ENCODE data around the gene TTLL8.

TTLL8 gene

DNA sequence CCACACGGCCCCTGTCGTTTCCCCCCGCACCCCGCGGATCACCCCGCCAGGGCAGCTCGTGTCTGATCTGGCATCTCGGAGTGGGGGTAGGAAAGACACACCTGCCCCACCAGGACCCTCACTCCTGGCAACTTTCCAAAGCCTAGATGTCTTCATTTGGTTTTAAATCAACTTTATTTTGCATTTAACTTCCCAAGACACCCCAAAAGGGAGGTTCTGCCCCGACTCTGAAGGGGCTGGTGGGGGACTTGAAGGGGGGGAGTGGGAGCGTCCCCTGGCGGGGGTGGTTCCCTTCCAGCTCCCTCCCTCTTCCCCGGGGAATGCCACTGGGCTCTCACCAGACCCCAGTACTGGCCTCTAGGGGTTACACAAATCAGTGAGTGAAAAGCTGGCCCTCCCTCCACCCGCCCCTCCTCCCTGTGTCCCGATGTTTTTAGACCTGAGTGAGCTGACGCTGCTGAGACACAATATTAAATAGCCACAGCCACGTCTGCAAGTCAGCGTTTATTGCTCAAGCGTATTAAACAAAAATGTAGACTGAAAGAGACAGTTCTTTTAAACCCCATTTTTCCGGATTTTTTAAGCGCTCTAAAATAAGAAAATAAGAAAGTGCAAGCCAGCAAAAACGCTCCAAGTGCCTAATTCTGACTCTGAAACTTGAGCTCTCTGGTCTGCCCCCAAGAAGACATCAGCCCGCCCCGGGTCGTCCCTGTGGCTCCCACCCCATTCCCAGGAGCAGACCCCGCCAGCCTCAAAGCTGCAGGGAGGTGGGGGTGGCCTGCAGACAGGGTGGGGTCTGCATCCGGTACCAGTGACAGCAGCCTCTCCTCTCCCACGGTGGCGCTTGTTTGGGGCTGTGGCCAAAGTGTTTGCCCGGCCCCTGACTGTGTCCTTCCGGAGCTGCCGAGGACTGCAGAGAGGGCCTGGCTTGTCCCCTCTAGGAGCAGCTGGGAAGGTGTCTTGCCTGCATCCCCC, 1.1 kb upstream of the TTLL8 start:
- H3K27me3 Mint-ChIP-seq: peaks cover 65% of the 10 kb centered on the region
- H3K27ac Mint-ChIP-seq: no peak overlapping the region
- peaks cover 0 to 2% of the 10 kb centered on the region in 2 donors for H3K9me3 Mint-ChIP-seq
- no peak overlapping the region for H3K4me3 Mint-ChIP-seq
- ATAC-seq (no peak), DNase-seq (no peak)
- H3K4me1 Mint-ChIP-seq: no peaks in the 10 kb centered on the region

DNA sequence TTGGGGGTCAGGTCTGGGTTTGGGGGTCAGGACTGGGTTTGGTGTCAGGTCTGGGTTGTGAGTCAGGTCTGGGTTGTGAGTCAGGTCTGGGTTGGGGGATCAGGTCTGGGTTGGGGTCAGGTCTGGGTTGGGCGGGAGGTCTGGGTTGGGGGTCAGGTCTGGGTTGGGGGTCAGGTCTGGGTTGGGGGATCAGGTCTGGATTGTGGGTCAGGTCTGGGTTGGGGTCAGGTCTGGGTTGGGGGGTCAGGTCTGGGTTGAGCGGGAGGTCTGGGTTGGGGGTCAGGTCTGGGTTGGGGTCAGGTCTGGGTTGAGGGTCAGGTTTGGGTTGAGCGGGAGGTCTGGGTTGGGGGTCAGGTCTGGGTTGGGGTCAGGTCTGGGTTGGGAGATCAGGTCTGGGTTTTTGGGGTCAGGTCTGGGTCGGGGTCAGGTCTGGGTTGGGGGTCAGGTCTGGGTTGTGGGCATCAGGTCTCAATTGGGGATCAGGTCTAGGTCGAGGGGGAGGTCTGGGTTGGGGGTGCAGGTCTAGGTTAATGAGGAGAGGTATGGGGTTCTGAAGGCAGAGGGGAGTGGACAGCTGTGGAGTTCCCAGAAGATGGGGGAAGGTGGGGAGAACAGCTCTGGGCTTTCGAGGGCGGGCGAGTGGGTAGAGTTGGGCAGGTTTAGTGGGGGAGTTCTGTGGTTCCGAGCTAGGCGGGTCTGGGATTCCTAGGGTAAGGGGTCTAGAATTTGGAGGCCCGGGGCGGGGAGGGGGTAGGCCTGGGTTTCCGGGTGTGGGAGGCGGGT, 629 bp downstream of the TTLL8 start:
- H3K27me3 Mint-ChIP-seq: peaks cover 73% of the 10 kb centered on the region
- peak; percentile 11 for ATAC-seq
- peak overlapping the region in 1 of 2 donors; percentile 5 for H3K4me3 Mint-ChIP-seq
- peaks cover 0 to 9% of the 10 kb centered on the region in 2 donors for H3K9me3 Mint-ChIP-seq
- no peak overlapping the region for H3K27ac Mint-ChIP-seq
- DNase-seq: no peak
- no peaks in the 10 kb centered on the region for H3K4me1 Mint-ChIP-seq

DNA sequence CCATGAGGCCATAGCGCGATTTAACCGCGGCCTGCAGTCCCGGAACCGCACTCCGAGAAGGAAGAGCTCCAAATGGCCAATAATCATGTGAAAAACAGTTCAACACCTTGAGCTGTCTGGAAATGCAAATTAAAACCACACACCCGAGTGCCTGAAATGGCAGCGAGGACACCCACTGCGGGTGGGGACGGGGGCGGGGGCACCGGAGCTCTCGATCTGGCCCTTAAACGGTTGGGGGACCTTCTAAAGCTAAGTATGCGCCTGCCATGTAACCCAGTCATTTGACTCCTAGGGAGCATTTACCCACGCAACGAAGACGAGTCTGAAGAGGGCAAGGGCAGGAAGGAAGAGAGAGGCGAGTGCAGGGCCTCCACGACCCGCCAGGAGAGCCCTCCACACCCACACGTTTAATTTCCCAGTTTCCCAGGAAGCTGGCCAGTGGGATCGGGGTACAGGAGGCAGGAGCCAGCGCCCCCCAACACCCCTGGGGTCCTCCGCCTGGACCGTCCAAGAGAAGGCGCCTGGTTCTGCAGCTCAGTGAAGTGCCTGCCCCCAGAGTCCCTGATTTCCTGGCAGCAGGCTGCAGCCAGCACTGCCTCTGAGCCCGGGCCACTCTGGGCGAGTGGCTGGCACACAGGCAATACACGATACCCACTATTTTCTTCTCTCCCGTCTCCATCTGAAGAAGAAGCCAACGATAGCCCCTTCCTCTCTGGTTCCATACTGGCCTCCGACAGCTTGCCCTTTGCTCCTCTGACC, 1.7 kb downstream of the TTLL8 start:
- no peak overlapping the region for H3K4me3 Mint-ChIP-seq
- ATAC-seq (no peak), DNase-seq (no peak)
- H3K27ac Mint-ChIP-seq: no peak overlapping the region
- H3K27me3 Mint-ChIP-seq: peaks cover 73% of the 10 kb centered on the region
- no peaks in the 10 kb centered on the region for H3K4me1 Mint-ChIP-seq
- H3K9me3 Mint-ChIP-seq: peaks cover 0 to 9% of the 10 kb centered on the region in 2 donors

DNA sequence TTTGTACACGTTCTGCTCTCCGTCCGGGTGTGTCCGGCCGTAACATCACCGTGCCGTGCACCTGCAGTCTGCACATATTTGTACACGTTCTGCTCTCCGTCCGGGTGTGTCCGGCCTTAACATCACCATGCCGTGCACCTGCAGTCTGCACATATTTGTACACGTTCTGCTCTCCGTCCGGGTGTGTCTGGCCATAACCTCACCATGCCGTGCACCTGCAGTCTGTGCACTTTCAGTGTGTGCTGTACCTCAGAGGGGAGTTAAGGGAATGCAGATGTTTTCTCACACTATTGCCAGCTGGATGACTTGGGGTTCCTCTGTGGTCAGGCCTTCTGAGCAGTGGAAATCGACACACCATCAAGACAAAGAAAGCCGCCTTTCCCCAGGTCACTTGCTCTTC, 4.2 kb downstream of the TTLL8 start:
- DNase-seq (no peak), ATAC-seq (no peak)
- H3K27ac Mint-ChIP-seq: no peak overlapping the region
- no peak overlapping the region for H3K4me3 Mint-ChIP-seq
- peaks cover 55% of the 10 kb centered on the region for H3K27me3 Mint-ChIP-seq
- peaks cover 0 to 9% of the 10 kb centered on the region in 2 donors for H3K9me3 Mint-ChIP-seq
- no peaks in the 10 kb centered on the region for H3K4me1 Mint-ChIP-seq

DNA sequence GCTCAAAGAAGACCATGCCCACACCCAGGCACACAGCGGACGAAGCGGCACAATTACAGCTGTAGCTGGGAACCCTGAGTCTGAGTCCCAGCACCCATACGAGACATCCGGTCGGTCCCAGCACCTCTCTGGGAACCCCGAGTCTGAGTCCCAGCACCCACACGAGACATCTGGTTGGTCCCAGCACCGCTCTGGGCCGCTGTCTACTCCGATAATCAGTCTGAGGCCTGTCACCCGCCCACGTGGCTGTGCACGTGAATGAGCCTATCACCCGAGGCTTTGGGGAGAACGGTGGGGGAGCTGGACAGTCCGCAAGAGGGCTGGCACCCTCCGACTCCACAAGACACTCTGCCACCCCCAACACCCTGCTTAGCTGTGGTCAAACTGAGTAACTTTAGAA, 6.2 kb downstream of the TTLL8 start:
- H3K4me1 Mint-ChIP-seq: no peaks in the 10 kb centered on the region
- H3K27me3 Mint-ChIP-seq: peaks cover 42% of the 10 kb centered on the region
- no peak overlapping the region for H3K4me3 Mint-ChIP-seq
- ATAC-seq (no peak), DNase-seq (no peak)
- H3K9me3 Mint-ChIP-seq: peaks cover 0 to 9% of the 10 kb centered on the region in 2 donors
- no peak overlapping the region for H3K27ac Mint-ChIP-seq

DNA sequence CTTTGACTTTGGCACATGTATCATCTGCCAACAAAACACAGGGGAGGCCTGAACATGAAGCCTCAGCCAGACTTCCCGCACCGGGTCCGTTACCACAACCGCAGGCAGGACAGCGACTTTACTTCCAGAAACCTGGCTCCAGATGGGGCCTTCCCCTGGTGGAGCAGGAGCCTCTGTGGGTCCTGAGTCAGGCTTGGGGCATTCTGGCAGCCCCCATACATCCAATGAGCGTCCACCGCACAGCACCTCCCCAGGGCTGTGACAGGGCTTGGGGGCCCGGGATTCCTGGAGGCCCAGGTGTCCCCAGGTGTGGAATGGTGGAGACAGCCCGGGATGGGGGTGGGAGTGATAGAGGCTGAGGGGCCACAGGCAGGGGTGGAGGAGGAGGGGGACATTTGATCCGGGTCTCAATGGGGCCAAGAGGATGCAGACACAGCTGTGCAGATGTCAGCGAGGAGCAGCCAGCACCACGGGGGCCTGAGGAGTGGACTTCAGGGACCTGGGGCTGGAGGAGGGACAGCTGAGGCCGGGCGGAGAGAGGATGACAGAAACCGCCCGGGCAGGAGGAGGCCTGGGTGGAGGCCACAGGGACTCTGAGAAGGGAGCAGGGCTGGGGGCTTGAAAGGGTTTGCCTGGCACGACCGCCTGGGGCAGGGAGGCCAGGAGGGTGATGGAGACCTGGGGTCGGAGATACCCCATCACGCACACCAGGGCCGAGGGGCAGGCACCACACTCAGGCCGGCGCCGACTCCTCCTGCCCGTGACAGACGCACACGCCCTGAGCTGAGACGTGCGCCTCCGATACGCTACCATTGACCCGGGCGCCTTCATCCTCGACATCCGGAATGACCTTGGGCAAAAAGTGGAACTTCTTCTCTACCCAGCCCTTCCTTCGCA, 8.6 kb downstream of the TTLL8 start:
- DNase-seq (no peak), ATAC-seq (no peak)
- H3K27ac Mint-ChIP-seq: no peak overlapping the region
- H3K4me1 Mint-ChIP-seq: peaks cover 9% of the 10 kb centered on the region
- peaks cover 0 to 9% of the 10 kb centered on the region in 2 donors for H3K9me3 Mint-ChIP-seq
- no peak overlapping the region for H3K4me3 Mint-ChIP-seq
- peaks cover 30% of the 10 kb centered on the region for H3K27me3 Mint-ChIP-seq

DNA sequence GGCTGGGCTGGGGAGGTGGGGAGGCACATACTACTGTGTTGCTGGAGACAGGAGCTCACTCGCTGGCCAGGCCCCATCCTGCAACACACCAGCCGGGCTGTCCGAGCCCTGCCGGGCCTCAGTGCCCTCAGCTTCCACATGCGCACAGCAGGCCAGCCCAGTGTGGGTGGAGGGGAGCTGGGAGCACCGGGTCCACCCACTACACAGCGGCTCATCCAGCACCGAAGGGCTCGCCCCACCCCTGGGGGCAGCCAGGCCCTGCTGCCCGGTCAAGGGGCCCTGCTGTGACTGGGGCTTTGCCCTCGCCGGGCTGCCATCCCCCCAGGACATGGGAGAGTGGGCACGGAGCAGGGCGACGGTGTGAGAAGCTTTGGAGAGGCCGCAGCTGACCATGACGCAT, 9.3 kb downstream of the TTLL8 start:
- peaks cover 0 to 4% of the 10 kb centered on the region in 2 donors for H3K9me3 Mint-ChIP-seq
- DNase-seq: no peak
- H3K27ac Mint-ChIP-seq: no peak overlapping the region
- ATAC-seq: no peak
- H3K4me1 Mint-ChIP-seq: peaks cover 15% of the 10 kb centered on the region
- no peak overlapping the region for H3K4me3 Mint-ChIP-seq
- H3K27me3 Mint-ChIP-seq: peaks cover 30% of the 10 kb centered on the region

DNA sequence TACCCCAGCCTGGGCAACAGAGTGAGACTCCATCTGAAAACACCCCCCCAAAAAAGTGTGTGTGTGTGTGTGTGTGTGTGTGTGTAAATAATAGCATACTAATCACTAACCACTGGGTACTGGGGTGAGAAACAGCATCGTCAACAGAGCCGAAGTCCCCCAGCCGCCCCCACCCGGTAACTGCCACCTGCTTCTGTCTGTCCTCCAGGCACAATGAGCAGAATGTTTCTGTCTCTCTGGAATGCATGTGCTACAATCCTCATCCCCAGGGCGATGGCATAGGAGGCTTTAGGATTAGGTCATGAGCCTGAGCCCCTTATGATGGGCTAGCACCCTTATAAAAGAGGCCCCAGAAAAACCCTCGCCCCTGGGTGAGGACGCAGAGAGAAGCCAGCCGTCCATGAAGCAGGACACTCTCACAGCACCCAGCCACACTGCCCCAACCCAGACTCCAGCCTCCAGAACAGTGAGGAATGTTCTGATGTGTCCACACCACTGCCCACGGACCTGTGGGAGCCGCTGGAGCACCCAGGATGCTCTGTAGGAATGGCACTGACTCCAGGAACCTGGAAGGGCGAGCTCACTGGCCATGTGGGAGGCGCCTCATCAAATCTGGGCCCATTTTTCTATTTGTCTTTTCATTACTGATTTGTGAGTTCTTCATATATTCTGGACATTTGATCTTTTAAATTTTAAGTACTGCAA, 9.9 kb downstream of the TTLL8 start:
- DNase-seq (no peak), ATAC-seq (no peak)
- Mint-ChIP-seq H3K4me3 (no peak overlapping the region), H3K27ac (no peak overlapping the region), H3K27me3 (peaks cover 33% of the 10 kb centered on the region), H3K4me1 (peaks cover 15% of the 10 kb centered on the region), H3K9me3 (no peaks in the 10 kb centered on the region)

DNA sequence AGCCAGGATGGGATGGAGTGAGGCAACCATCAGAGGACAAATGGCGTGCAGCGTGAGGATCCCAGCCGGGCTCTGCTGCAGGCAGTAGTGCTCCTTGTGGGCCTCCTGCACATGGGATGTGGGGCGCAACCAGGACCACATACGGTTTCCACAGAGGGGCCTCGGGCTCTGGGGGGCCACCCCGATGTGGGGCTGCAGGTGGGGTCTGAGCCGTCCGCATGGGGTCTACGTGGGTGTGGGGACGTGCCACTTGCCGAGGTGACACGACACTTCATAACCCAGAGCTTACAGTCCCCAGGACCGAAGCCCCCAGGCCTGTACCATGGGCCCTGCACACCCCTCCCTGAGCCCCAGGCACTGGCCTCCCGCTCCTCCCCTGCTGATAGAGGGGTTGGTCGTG, 10.8 kb downstream of the TTLL8 start:
- ATAC-seq (no peak), DNase-seq (no peak)
- peaks cover 15% of the 10 kb centered on the region for H3K4me1 Mint-ChIP-seq
- H3K4me3 Mint-ChIP-seq: no peak overlapping the region
- H3K27ac Mint-ChIP-seq: no peak overlapping the region
- peaks cover 42% of the 10 kb centered on the region for H3K27me3 Mint-ChIP-seq
- no peaks in the 10 kb centered on the region for H3K9me3 Mint-ChIP-seq

DNA sequence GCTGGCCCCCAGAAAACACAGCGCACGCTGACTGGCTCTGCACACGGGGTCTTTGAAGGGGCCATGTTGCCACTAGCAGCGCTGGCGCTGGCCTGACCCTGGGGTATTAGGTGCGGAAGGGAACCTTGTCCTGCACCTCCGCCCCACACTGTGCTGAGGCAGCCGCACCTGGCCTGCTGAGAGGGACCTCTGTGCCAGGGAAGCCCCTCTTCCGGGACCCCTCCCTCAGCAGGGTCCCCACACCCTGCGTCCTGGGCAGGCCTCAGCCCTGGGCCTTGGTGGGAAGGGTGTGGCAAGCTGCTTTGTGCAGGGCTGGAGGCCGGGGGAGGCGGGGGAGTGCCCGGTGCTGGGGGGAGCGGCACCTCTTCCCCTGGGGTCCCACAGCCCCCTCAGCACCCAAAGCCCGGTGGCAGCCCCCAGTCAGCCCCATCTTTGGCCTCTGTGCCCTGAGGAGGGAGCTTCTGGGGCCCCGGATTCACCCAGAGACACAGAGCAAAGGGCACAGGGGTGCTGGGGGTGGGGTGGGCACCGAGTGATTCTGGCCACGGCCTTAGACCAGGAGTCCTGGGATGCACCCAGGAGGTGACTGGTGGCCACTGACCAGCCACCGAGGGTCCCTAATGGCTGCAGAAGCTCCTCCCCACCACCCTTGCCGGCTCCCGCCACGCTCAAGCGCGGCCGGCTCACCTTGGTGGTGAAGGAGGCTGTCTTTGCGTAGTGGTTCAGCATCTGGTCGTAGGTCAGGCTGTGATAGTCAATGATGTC, 11.4 kb downstream of the TTLL8 start:
- Mint-ChIP-seq H3K4me3 (no peak overlapping the region), H3K27ac (no peak overlapping the region), H3K9me3 (no peaks in the 10 kb centered on the region), H3K27me3 (peaks cover 48% of the 10 kb centered on the region), H3K4me1 (peaks cover 15% of the 10 kb centered on the region)
- ATAC-seq (no peak), DNase-seq (no peak)

DNA sequence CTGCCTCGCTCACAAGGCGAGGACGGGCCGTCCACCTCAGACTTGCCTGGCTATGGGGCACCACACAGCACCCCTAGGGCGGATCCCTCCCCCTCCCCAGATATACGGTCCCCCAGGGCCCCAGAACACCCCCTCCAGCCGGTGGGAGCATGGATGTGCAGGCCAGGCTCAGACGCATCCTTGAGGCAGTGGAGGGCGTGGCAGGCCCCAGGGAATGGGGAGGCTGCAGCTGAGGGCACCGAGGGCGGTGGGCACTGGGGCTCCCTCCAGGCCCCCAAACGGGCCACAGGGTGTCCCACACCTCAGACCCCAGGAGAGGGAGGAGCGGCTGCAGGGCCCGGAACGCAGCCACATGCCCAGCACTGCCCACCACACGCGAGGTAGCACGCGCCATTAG, 12.1 kb downstream of the TTLL8 start:
- no peaks in the 10 kb centered on the region for H3K9me3 Mint-ChIP-seq
- peaks cover 50% of the 10 kb centered on the region for H3K27me3 Mint-ChIP-seq

DNA sequence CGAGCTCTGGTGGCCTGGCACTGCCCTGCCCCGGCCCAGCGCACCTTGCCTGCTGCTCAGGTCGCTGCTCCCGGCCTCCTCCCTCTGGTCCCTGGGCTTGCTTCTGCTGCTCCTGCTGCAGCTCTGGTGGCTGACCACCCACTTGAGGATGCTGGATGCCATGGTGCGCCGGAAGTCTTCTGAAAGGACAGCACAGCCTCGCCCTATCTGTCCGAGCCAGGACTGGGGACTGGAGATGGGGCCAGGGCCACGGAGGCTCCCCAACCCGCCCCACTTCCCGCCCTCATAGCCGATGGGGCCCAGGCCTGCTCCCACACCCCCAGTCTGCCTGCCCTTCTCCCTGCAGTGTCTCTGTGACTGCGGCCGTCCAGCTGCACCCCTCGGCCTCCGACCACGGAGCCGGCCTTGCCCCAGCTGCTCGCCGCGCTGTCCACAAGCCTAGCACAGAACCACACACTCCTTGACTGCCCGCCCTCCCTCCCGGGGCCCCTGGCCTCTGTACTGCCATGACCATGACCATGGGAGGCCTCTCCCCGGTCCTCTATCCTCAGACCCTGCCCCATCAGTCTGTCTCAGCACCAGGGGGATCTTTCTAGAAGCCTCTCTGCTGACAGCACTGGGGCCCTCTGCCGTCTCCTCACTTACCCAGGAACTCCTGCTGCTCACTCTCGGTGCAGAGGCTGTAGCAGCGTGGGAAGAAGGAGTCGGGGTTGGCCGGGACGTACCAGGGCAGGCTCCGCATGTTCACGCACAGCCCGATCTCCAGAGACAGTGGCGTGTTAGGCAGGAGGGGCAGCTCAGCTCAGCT, 12.7 kb downstream of the TTLL8 start:
- peaks cover 49% of the 10 kb centered on the region for H3K27me3 Mint-ChIP-seq
- H3K4me3 Mint-ChIP-seq: no peak overlapping the region
- no peak for ATAC-seq

More for the DNA sequence above, 12.1 kb downstream of the TTLL8 start:
- ATAC-seq (peak; percentile 10), DNase-seq (no peak)
- Mint-ChIP-seq H3K27ac (no peak overlapping the region), H3K4me3 (no peak overlapping the region), H3K4me1 (peaks cover 15% of the 10 kb centered on the region)

More for the DNA sequence above, 12.7 kb downstream of the TTLL8 start:
- peaks cover 15% of the 10 kb centered on the region for H3K4me1 Mint-ChIP-seq
- H3K9me3 Mint-ChIP-seq: no peaks in the 10 kb centered on the region
- no peak for DNase-seq
- no peak overlapping the region for H3K27ac Mint-ChIP-seq

Measured in stimulated activated naive CD8-positive, alpha-beta T cell treated with anti-CD3 and anti-CD28 coated beads, Interleukin-15, amount 100 ng/mL, for 72 hours (primary cell).